22Rv1 (cell line): Measurements from ENCODE around the gene GANC.
"Not testable (repeated sequence)": the region's sequence is repeated elsewhere in the genome, so short reads cannot be mapped to it uniquely, and the experiment has no call there.

Source experiments
- H3K27ac ChIP-seq: fragments of 450-650 bp; 2 replicates; pipeline ENCODE4 v1.5.1; 2017
- ZFX ChIP-seq: fragments of 450-650 bp; IDR thresholded peaks from 2 replicates; pipeline ENCODE4 v1.6.1; 2017; ENCODE audit warnings: antibody characterized with exemption, borderline replicate concordance
- TF ChIP-seq, protein P1 (sequence below): fragments of 450-650 bp; IDR thresholded peaks from 2 replicates; pipeline ENCODE4 v1.5.1; 2017; ENCODE audit warnings: mild to moderate bottlenecking

GANC gene

DNA sequence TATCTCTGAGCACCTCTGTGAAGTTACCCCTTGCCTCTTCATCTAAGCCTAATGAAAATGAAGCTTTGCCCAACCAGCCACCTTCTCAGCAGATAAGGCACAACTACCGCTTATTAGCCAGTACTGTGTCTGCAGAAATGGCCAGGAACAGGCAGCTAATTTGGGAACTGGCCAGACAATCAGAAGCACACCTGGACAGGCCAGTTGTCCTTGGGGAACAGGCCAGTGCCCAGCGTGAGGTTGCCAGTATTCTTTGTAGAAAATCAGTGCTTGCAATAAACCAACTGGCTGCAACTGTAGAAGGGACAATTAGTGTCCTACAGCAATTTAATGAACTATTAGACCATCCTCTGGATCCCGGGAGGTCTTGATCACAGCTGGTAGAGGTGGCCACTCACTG is 10.7 kb downstream of the GANC start:
- TF ChIP-seq, protein P1, sequence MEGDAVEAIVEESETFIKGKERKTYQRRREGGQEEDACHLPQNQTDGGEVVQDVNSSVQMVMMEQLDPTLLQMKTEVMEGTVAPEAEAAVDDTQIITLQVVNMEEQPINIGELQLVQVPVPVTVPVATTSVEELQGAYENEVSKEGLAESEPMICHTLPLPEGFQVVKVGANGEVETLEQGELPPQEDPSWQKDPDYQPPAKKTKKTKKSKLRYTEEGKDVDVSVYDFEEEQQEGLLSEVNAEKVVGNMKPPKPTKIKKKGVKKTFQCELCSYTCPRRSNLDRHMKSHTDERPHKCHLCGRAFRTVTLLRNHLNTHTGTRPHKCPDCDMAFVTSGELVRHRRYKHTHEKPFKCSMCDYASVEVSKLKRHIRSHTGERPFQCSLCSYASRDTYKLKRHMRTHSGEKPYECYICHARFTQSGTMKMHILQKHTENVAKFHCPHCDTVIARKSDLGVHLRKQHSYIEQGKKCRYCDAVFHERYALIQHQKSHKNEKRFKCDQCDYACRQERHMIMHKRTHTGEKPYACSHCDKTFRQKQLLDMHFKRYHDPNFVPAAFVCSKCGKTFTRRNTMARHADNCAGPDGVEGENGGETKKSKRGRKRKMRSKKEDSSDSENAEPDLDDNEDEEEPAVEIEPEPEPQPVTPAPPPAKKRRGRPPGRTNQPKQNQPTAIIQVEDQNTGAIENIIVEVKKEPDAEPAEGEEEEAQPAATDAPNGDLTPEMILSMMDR, result no peak
- TF ChIP-seq ZFX, result no peak

DNA sequence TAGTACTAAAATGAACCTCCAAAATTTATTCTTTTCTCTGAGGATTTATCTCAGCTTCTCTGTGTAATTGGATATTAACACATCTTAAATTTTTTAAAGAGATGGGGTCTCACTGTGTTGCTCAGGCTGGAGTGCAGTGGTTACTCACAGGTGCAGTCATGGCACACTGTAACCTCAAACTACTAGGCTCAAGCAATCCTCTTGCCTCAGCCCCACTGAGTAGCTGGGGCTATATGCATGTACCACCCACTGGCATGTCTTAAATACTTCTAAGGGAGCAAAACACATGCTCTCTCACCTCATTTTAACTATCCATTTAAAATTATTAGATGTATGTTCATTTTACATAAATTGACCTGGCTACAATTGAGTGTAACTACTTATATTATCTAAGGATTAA is 11.6 kb downstream of the GANC start:
- no peak for TF ChIP-seq ZFX
- TF ChIP-seq, protein P1, result no peak
- H3K27ac ChIP-seq, result no peak overlapping the region

More for the DNA sequence above, 10.7 kb downstream of the GANC start:
- H3K27ac ChIP-seq, result no peak overlapping the region

DNA sequence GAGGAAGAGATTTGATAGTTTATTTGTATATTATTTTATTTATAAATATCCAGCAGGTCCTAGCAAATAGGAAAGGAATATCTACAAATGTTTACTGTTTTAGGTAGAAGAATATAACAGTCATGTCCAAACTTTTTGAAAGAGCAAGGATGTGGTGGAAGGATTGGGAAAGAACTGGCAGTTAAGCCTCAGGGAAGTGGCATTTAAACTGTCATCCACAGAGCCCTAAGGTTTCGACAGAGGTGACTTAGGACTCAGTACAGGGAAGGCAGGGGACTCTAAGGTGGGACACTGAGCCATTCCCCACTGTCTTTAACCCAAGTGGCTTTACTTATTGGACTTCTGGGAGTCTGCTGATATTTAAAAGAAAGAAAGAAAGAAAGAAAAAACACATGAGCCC is 12.0 kb downstream of the GANC start:
- no peak overlapping the region for H3K27ac ChIP-seq
- TF ChIP-seq, protein P1, result no peak
- TF ChIP-seq ZFX, result no peak

DNA sequence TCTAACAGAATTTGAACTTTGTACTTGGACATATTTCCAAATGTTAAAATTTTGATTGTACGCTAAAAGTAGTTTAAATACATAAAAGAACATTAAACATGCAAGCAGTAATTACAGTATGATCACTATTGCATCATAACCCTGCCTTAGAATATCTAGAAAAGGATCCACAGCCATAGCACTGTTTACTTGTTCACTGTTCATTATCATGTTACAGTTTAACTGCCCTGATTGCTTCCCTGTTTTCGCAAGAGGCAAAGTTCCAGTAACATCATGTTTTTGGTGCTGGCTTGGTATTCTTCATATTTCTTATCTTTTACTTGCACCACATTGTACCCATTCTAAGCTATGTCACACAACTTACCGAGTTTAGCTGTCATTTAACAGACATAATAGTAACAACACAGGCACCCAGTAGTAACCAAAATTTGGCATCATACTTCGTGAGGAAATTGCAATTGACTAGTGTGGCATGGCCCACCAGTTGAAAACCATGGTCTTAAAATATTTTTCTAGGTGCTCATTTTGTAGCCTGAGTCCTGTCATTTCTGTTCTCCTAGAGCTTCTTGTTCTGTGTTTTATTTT is 13.5 kb downstream of the GANC start:
- H3K27ac ChIP-seq, result no peak overlapping the region
- TF ChIP-seq, protein P1, result no peak
- TF ChIP-seq ZFX, result no peak

DNA sequence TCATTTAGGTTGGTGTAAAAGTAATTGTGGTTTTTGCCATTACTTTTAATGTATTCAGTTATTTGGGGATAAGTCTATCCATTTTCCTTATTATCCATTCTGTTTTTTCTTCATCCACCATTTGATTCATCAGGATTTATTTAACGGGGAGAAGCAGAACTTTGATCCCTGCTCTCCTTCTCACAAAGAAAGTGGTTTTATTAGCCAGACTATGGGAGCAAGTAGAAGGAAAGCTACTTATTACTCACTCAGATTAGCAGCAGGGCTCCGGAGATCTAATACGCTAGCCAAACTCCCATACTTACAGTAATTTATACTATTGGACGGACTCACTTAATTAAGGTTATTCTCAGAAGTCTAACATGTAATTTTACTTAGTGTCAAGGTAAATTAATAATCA is 14.9 kb downstream of the GANC start:
- TF ChIP-seq, protein P1, result no peak
- no peak for TF ChIP-seq ZFX
- no peak overlapping the region for H3K27ac ChIP-seq

DNA sequence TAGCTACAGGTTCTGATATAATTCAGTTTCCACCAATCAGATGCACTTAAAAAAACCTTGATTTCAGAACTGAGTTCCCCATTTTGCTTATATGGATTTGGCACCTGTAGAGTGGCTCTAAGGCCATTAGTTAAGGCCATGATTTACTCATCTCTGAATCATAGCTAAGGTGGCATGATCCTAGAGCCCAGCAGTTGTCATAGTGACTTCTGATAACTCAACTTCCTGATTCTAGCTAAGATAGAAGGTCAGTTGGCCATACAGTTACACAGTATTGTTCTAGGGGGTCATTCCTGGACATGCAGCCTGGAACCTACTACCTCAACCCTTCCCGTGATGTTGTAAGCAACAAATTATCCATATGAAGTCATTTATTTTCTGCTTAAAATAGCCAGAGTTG is 16.2 kb downstream of the GANC start:
- no peak for TF ChIP-seq ZFX
- TF ChIP-seq, protein P1, result no peak
- H3K27ac ChIP-seq, result no peak overlapping the region

DNA sequence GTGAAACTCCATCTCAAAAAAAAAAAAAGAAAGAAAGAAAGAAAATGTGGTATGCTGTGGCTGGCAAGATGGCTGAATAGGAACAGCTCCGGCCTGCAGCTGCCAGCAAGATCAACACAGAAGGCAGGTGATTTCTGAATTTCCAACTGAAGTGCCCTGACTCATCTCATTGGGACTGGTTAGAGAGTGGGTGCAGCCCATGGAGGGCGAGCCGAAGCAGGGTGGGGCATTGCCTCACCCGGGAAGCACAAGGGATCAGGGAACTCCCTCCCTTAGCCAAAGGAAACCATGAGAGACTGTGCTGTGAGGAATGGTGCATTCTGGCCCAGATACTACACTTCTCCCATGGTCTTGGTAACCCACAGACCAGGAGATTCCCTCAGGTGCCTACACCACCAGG is 28.0 kb downstream of the GANC start:
- H3K27ac ChIP-seq, result not testable (repeated sequence)

DNA sequence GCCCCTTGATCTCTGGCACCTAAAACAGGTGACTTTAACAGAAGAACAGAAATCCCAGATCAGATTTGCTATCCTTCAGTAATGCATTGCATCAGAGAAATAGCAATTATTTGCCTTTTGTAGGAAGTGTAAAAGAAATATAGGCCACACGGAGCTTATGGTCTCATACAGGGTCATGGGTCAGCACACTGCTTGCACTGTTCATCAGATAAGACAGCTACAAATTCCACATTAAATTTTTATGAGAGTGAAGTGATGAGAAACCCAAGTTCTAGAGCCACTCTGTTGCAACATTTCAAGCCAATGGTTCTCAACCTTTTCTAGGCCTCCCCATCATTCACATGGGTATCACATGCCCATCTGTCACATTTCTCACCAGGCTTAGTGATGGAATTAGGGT is 33.7 kb downstream of the GANC start:
- no peak overlapping the region for H3K27ac ChIP-seq
- TF ChIP-seq ZFX, result no peak
